GM18511 (cell line): ENCODE data around the gene RELT.

Experiments used
- ATAC-seq: cut with Tn5 transposase; IDR thresholded peaks from one replicate; pipeline ENCODE4 v1.9.1; 2021; ENCODE audit warnings: mild to moderate bottlenecking, moderate library complexity; ENCODE audit not compliant: unreplicated experiment

The RELT gene

DNA sequence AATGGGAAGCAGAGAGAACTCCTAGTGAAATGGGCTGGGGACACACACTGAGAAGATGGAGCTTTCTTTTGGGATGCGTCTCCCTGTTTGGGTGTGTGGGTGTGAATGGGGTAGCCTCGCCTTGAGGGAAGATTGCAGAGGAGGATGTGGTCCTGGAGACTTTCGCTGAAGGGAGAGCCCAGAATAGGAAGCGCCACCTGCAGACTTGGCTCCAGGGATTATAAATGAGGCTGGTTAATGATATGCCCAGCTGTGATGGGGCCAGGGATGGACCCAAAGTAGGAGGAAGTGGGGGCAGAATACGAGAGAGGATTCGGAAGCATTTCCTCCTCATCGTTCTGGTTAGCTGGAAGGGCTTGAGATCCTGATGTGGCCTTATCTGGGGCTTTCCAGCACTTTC lies 13.7 kb downstream of the RELT start:
- ATAC-seq, result no peak

DNA sequence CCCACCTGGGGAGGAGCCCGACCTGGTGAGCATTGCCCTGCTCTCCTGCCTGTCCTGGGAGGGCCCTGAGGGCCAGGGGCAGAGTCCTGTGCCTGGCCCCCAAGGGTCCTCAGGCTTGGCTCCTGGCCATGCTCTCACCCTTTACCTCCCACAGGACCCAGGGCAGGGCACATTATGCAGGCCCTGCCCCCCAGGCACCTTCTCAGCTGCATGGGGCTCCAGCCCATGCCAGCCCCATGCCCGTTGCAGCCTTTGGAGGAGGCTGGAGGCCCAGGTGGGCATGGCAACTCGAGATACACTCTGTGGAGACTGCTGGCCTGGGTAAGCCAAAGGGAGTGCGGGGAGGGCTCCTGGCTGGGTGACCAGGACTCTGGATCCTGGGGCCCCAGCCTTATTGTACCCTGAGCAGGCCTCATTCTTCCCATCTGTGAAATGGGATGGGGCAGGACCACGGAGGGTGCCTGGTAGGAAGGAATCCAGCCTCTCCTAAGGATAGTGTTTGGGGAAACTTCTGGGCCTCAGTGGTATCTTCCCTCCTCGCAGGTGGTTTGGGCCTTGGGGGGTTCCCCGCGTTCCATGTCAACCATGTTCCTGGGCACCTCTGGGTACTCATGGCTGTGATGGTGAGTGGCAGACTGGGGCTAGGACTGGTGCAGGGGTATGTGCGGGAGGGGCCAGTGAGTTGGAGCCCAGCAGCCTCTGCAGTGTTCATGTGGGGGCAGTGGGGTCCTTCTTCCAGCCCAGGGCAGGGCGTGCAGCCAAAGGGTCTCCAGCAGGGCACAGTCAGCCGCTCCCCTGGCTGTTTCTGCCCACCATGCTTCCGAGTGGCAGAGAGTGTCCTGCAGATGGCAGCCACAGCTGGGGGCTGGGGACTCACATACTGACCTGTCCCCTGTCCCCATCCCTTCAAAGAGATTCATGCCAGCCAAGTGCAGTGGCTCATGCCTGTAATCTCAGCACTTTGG lies 14.7 kb downstream of the RELT start:
- ATAC-seq, result no peak

DNA sequence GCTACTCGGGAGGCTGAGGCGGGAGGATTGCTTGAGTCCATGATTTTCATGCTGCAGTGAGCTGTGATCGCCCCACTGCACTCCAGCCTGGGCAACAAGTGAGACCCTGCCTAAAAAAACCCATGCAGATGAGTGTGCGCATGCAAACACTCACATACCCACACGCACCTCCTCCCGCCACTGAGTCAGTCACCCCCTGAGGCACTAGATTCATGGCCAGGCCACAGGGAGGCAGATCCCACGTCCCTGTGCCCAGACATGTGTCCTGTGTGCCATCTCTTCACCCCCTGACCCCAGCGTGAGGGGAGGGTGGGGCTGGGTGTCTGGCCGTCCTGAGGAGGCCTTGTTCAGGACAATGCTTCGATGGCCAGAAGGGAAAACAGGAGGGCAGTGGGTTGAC lies 15.5 kb downstream of the RELT start:
- ATAC-seq, result no peak

DNA sequence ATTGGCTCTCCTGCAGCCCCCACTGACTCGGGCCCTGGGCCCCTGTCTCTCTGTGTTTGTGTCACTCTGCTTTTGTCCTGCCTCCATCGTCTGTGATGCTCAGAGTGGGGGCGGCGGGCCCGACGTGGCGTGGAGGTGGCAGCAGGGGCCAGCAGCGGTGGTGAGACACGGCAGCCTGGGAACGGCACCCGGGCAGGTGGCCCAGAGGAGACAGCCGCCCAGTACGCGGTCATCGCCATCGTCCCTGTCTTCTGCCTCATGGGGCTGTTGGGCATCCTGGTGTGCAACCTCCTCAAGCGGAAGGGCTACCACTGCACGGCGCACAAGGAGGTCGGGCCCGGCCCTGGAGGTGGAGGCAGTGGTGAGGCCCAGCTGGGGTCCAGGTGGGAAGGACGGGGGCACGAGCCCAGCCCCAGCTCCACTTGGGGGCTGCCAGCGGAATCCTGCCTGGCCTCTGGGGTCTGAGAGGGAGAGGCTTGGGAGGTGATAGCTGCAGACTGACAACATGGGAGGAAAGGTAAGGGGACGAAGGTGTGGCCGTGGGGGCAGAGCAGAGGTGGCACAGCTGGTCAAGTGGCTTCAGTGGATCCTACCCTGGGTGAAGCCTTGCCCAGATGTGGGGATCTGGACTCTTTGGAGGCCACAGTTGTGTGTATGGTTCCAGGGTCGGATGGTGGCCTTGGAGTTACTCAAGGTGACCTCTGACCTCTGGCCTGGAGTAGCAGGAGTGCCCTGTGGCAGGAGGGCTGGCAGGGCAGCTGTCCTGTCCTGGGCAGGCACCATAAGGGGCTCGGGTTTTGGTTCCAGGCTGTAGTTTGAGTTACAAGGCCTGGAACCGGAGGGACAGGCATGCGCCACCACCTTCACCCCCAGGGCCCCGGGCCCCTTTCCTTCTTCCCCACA lies 16.2 kb downstream of the RELT start:
- ATAC-seq, result no peak

DNA sequence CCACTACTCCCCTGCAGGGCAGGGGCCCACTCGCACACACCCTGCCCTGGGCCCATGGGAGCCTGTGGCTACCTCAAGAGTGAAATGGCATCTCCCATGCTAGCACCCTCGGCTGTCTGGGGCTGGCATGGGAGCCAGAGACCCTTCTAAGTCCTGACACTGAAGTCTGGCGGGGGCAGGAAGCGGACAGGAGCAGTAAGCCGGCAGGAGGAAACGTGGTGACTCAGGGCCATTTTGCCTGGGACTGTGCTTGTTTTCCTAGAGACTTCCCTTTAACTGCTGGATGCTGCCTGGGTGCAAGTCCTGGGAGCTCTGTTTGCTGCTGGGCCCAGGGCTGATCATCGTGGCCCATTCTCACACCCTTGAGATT lies 16.8 kb downstream of the RELT start:
- ATAC-seq, result no peak

DNA sequence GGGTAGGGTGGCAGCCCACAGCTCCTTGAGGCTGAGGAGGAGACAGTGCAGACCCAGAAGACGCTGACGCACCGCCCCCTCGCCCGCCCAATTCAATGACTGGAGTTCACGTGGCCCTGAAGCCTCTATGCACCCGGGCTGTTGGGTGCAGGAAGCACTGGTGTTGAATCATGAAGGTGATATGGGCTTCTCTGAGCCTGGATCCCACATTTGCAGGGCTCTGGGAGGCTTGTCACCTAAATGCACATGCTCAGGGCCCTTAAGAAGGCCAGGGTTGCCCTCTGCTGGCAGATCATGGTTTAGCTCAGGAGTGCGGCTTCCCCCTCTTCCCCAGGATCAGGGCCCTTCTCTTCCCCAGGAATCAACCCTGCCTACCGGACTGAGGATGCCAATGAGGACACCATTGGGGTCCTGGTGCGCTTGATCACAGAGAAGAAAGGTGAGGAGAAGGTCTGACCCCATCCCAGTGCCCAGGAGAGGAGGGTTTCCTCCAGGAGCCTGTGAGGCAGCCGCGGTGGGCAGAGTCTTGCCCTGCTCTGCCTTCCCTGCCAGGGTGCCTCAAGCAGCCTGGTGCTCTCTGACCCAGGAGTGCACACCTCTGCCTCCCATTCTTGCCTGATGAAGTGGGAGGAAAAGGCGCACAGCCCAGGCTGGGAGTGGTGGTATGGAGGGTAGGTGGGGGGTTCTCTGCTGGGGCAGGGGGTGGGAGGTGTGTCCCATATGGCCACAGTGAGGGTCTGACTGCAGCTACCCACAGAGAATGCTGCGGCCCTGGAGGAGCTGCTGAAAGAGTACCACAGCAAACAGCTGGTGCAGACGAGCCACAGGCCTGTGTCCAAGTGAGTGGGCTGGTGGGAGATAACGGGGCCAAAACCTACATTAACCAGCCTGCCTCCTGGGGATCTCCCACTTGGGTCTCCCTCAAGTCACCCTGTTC lies 17.5 kb downstream of the RELT start:
- ATAC-seq, result no peak

DNA sequence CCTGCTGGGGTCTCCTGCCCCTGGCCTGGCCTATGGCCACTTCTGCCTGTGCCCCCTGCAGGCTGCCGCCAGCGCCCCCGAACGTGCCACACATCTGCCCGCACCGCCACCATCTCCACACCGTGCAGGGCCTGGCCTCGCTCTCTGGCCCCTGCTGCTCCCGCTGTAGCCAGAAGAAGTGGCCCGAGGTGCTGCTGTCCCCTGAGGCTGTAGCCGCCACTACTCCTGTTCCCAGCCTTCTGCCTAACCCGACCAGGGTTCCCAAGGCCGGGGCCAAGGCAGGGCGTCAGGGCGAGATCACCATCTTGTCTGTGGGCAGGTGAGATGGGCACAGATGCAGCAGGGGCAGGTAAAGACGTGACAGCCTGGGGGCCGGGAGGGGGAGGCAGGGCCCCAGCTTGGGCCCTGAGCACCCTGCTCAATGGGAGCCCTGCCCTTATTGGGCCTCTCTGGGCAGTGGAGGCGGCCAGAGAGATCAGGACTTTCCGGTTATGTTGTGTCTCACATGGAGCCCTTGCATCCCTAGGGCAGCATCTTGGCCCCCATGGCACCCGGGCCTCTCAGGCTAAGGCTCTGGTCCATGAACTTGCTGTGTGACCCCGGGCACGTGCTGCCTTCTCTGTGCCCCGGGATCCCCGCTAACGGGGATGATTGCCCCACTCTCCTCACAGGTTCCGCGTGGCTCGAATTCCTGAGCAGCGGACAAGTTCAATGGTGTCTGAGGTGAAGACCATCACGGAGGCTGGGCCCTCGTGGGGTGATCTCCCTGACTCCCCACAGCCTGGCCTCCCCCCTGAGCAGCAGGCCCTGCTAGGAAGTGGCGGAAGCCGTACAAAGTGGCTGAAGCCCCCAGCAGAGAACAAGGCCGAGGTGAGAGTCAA lies 18.5 kb downstream of the RELT start:
- no peak for ATAC-seq

DNA sequence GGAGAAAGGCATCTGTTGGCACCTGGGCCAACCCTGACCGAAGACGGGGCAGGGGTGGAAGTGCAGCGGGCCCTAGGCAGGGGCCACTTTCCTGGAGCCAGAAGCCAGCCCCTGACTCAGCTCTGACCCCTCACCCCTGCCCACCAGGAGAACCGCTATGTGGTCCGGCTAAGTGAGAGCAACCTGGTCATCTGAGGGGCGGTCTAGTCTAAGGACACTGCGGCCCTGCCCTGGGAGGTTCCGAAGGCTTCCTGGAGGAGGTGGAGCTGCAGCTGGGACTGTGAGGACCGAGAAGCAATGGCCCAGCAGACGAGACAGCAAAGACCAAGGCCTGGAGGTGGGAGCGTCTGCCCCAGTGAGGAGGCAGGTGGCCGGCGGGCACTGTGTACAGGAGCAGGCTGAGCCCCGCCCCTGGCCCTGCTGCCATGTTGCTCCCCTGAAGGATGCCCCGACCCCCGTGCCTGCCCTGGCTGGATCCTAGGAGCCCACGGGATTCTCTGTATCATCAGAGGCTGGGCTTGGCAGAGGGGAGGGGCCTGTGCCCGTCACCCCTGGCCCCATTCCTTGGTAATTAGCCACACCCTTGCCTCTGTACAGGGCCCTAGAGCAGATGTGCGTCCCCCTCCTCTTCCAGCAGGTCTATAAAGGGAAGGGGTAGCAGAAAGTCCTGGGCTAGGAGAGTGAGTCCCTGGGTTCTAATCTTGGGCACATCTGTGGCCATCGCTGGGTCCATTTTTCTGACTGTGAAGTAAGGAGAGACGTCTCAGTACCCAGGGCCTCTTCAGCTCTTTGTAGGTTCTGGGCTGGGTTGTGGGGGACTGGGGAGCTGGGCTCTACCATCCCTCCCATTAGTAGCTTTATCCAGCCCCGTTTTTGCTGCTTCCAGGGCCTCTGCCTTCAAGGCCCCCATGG lies 19.4 kb downstream of the RELT start:
- no peak for ATAC-seq

DNA sequence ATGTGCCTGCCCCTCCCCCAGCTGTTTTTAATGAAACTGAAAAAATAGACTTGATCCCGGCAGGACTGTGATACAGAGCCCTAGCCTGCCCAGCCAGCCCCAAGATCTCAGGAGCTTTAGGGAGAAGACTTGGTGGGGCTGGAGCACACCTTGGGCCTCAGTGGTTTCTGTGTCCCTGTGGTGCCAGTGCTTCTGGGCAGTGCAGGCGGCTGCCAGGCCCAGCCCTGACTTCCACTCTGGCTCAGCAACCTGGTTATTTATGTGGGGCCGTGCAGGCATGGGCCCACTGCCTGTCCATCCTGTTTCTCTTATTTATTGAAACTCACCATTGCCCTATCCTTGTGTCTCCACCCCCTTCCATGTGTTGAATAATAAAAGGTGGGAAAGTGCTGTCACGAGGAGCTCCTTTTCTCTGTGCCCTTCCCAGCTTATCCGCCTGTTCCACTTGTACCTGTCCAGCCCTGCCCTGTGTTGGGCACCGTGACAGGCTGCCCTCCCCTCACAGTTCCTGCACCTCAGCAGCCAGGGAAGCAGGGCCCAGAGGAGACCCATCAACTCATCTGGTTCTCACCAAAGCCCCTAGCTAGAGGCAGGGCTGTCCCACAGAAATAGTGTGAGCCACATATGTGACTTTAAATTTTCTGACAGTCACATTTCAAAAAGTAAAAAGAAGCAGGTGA lies 20.2 kb downstream of the RELT start:
- no peak for ATAC-seq

DNA sequence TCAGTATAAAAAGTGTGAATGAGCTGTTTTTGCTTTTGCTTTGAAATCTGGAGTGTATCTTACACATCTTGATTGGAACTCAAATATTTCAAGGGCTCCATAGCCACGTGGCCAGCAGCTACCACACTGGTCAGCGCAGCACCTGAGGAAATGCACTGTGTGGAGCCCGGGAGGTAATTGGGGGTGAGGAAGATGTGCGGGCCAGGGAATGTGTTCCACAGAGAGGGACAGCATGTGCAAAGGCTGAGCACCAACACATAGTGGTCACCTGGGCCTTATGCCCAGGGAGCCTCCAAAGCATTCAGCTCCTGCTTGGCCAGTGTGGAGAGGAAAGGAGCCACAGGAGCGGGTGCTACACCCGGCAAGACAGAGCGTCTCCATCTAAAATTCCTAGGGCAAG lies 20.8 kb downstream of the RELT start:
- ATAC-seq, result no peak

DNA sequence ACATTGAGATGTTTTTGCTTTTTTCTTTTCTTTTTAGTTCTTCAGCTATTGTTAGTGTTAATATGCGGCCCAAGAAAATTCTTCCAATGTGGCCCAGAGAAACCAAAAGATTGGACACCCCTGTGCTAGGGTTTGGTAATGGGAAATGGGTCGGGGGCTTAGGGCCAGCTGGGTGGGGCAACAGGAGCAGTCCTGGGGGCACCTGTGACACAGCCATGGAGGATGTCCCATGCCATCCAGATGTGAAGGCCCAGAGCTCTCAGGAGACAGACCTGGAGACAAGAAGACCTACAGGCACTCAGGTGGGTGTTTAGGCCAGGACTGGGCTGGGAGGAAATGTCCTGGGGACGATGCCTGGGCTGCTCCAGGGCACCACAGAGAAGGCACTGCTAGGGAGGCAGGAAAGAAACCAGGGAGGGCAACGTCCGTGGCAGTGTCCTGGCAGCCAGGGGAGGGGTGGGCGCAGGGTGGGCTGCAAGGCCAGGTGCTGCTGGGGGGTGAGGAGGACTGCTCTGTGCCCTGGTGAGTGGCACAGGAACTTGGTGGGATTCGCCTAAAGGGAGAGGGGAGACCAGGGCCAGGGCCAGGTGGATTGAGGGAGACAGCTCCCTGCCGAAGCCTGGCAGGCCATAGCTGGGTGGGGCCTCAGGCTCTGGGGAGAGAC lies 21.4 kb downstream of the RELT start:
- no peak for ATAC-seq

DNA sequence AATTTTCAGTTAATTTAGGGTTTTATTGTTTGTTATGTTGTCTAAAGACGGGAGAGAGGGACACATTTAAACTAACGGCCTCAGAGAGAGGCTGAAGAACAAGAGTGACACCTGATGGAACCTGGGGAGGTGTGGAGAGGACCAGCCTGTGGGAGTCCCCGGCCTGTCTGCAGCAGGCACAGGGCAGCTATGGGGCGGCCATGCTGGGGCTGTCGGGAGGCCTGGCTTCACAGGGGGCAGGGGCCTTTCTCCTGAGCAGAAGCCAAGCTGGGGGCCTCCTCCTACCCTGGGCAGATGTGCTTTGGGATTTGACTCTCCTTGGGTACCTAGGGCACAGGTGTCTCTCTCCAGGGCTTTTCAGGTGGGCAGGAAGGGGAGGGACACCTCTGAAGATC lies 21.9 kb downstream of the RELT start:
- ATAC-seq, result no peak

DNA sequence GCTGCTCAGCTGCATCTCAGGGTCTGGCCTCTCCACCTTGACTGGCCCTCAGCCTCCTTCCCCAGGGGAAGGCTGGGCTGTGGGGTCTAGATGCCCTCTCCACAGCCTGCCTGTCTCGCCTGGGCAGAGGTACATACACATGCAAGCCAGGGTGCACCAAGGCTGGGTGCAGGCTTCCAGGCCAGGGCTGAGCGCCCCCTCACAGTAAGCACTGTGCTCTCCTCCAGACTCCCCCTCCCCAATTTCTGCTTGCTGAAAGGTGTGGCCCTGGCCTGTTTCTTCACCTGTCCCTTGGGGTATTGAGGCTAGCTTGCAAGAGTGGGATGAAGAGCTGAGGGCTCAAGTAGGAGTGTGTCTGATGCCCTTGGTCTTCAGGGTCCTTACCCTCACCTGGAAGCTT lies 22.5 kb downstream of the RELT start:
- no peak for ATAC-seq

DNA sequence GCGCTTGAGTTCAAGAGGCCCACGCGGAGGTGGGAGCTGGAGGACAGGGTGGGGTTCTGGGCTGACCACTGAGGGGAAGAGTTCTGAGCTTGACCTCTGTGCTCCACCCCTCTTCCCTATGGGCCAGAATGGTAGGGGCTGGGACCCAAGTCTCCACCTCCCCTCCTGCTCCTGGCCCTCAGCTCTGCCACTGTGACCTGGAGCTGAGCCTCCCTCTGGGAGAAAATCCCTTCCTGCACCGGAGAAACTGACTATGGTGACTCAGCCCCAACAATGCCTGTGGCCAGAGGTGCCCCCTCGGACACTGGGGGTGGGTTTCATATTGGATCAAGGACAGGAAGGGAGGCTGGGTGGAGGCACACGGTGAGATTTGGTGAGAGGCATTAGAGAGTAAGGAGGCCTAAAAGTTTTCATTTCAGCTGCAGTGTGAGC lies 23.0 kb downstream of the RELT start:
- ATAC-seq, result no peak

DNA sequence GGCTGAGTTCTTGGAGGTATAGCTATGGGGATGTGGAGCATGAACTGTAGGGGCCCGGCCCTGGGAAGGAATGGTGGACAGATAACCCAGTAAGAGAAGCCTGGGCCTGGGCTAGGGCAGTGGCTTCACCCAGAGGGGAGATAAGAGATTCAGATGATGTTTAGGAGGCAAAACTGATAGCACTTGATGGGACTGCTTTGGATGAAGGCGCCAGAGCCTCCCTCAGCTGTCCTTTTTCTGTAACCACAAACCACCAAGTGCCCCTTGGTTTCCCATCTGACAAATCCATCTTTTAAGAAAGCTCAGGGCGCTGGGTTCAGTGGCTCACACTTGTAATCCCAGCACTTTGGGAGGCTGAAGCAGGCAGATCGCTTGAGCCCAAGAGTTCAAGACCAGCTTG lies 23.4 kb downstream of the RELT start:
- no peak for ATAC-seq

DNA sequence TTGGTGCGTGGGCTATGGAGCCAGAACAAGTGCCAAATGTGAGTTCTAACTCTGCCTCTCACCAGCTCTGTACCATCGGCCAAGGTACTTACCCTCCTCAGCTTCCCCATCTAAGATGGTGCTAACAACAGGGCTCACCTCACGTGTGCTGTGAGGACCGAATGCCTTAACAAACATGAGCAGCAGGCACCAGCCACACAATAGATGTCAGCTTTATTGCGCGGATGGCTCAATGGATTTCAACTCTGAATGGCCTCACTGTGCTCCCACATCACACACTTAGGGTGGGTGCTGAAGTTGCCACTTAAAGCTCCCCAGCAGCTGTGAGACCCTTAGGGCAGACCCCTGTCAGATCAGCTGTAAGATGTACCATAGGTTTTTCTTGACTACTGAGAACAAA lies 24.1 kb downstream of the RELT start:
- ATAC-seq, result no peak

DNA sequence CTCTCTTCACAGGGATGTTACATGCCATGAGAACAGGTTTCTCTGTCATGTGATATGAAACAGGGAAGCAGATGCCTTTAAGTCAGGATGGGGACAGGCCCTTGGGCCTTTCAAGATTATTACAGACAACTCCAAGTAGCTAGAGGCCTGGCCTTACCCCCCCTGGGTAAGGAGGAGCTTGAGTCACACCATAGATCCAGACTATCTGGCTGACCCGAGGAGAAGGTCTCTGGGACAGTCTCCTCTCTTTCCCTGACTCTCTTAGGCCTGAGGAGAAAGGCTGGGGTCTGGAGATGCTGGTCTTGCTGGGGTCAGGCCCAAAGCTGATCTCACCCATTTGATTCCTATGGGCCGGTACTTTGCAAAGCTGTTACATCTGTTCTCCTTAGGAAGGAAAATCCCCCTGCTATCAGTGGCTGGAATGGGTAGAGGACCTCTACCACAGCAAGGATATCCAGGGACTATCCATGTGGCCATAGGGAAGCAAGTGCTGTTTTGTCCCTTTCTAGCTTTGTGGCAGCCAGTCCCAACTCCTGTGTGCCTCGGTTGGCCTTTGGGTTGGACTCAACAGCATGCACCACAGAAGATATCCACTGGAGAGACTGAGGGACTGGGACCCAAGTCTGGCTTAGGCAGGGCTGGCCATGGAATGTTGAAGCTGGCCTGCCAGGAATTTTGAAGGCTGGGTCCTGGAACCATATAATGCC lies 25.2 kb downstream of the RELT start:
- no peak for ATAC-seq
